OCI-LY7 (cell line): Measurements from ENCODE around the gene PET117.

Source experiments
- EZH2phosphoT487 ChIP-seq: fragments of 200-600 bp; sonication (generic); IDR thresholded peaks from 2 replicates; pipeline ENCODE4 v1.6.1; 2018; ENCODE audit warnings: low read depth, borderline replicate concordance, mild to moderate bottlenecking, mixed run types, antibody characterized with exemption, low read length, moderate library complexity, mixed read lengths
- TF ChIP-seq, protein P1 (sequence below): fragments of 200-600 bp; sonication (generic); conservative IDR thresholded peaks from 2 replicates; pipeline ENCODE4 v1.5.1; 2014; ENCODE audit warnings: mild to moderate bottlenecking, antibody characterized with exemption, low read length, moderate library complexity, mixed read lengths

- TF ChIP-seq, protein P1, sequence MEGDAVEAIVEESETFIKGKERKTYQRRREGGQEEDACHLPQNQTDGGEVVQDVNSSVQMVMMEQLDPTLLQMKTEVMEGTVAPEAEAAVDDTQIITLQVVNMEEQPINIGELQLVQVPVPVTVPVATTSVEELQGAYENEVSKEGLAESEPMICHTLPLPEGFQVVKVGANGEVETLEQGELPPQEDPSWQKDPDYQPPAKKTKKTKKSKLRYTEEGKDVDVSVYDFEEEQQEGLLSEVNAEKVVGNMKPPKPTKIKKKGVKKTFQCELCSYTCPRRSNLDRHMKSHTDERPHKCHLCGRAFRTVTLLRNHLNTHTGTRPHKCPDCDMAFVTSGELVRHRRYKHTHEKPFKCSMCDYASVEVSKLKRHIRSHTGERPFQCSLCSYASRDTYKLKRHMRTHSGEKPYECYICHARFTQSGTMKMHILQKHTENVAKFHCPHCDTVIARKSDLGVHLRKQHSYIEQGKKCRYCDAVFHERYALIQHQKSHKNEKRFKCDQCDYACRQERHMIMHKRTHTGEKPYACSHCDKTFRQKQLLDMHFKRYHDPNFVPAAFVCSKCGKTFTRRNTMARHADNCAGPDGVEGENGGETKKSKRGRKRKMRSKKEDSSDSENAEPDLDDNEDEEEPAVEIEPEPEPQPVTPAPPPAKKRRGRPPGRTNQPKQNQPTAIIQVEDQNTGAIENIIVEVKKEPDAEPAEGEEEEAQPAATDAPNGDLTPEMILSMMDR = no peak
- TF ChIP-seq EZH2phosphoT487 = no peak
Observed at GRCh38 chr20:18187020-18187419, 49.4 kb downstream of the PET117 start.
